ENCODE measurements around the gene AGL.

Gene AGL

GRCh38 chr1:99860703-99861102 lies 10.5 kb downstream of the AGL start:
- H3K4me1 ChIP-seq (ENCODE audit: low read length): no peaks in the 10 kb centered on the region
- TF ChIP-seq EZH2phosphoT487 (IDR thresholded peaks at IDR 0.05; ENCODE audit: low read length) (no peak), EZH2 (optimal IDR thresholded peaks at IDR 0.05; ENCODE audit: low read depth, low read length) (no peak), CTCF (IDR thresholded peaks at IDR 0.05; ENCODE audit: low read length) (no peak)
- no peak overlapping the region for H3K4me3 ChIP-seq (ENCODE audit: low read length)
- no peak for DNase-seq
- H3K9ac ChIP-seq (ENCODE audit: low read length): no peak overlapping the region
- no peaks in the 10 kb centered on the region for H3K27me3 ChIP-seq (replicated peaks; ENCODE audit: insufficient read depth, low read length)
- H2AFZ ChIP-seq (ENCODE audit: low read length): no peak overlapping the region
- no peaks in the 10 kb centered on the region for H4K20me1 ChIP-seq (ENCODE audit: insufficient read depth, low read length)
- H3K9me2 ChIP-seq (replicated peaks; ENCODE audit: insufficient read depth, low read length): no peaks in the 10 kb centered on the region
- H3K9me3 ChIP-seq (replicated peaks; ENCODE audit: insufficient read depth, low read length): no peaks in the 10 kb centered on the region
- H3F3A ChIP-seq (ENCODE audit: insufficient read depth, low read length): no peaks in the 10 kb centered on the region
- H3K36me3 ChIP-seq (replicated peaks; ENCODE audit: insufficient read depth, low read length): no peaks in the 10 kb centered on the region
- H3K4me2 ChIP-seq (ENCODE audit: low read depth, low read length): no peak overlapping the region
- H3K27ac ChIP-seq (ENCODE audit: low read length): no peak overlapping the region
- no peaks in the 10 kb centered on the region for H3K79me2 ChIP-seq (ENCODE audit: low read length)

- H3F3A ChIP-seq (ENCODE audit: insufficient read depth, low read length): no peaks in the 10 kb centered on the region
- no peaks in the 10 kb centered on the region for H3K9me3 ChIP-seq (replicated peaks; ENCODE audit: insufficient read depth, low read length)
- H3K9me2 ChIP-seq (replicated peaks; ENCODE audit: insufficient read depth, low read length): no peaks in the 10 kb centered on the region
- no peaks in the 10 kb centered on the region for H3K4me1 ChIP-seq (ENCODE audit: low read length)
- DNase-seq: no peak
- no peak for TF ChIP-seq EZH2phosphoT487 (IDR thresholded peaks at IDR 0.05; ENCODE audit: low read length)
- TF ChIP-seq CTCF (IDR thresholded peaks at IDR 0.05; ENCODE audit: low read length): no peak
- TF ChIP-seq EZH2 (optimal IDR thresholded peaks at IDR 0.05; ENCODE audit: low read depth, low read length): no peak
- no peaks in the 10 kb centered on the region for H3K36me3 ChIP-seq (replicated peaks; ENCODE audit: insufficient read depth, low read length)
- no peaks in the 10 kb centered on the region for H4K20me1 ChIP-seq (ENCODE audit: insufficient read depth, low read length)
- no peak overlapping the region for H2AFZ ChIP-seq (ENCODE audit: low read length)
- H3K4me2 ChIP-seq (ENCODE audit: low read depth, low read length): no peak overlapping the region
- H3K27ac ChIP-seq (ENCODE audit: low read length): no peak overlapping the region
- no peak overlapping the region for H3K9ac ChIP-seq (ENCODE audit: low read length)
- H3K27me3 ChIP-seq (replicated peaks; ENCODE audit: insufficient read depth, low read length): no peaks in the 10 kb centered on the region
- no peak overlapping the region for H3K4me3 ChIP-seq (ENCODE audit: low read length)
- no peaks in the 10 kb centered on the region for H3K79me2 ChIP-seq (ENCODE audit: low read length)
Observed at GRCh38 chr1:99867682-99868081, 17.5 kb downstream of the AGL start.

GRCh38 chr1:99869304-99869703 lies 19.1 kb downstream of the AGL start:
- no peak overlapping the region for H2AFZ ChIP-seq (ENCODE audit: low read length)
- no peaks in the 10 kb centered on the region for H3K36me3 ChIP-seq (replicated peaks; ENCODE audit: insufficient read depth, low read length)
- no peaks in the 10 kb centered on the region for H3K27me3 ChIP-seq (replicated peaks; ENCODE audit: insufficient read depth, low read length)
- H3K27ac ChIP-seq (ENCODE audit: low read length): no peak overlapping the region
- no peaks in the 10 kb centered on the region for H4K20me1 ChIP-seq (ENCODE audit: insufficient read depth, low read length)
- no peak overlapping the region for H3K9ac ChIP-seq (ENCODE audit: low read length)
- no peak overlapping the region for H3K4me3 ChIP-seq (ENCODE audit: low read length)
- no peaks in the 10 kb centered on the region for H3K79me2 ChIP-seq (ENCODE audit: low read length)
- no peak for DNase-seq
- H3K9me3 ChIP-seq (replicated peaks; ENCODE audit: insufficient read depth, low read length): no peaks in the 10 kb centered on the region
- no peaks in the 10 kb centered on the region for H3F3A ChIP-seq (ENCODE audit: insufficient read depth, low read length)
- no peak overlapping the region for H3K4me2 ChIP-seq (ENCODE audit: low read depth, low read length)
- no peaks in the 10 kb centered on the region for H3K9me2 ChIP-seq (replicated peaks; ENCODE audit: insufficient read depth, low read length)
- no peak for TF ChIP-seq CTCF (IDR thresholded peaks at IDR 0.05; ENCODE audit: low read length)
- no peaks in the 10 kb centered on the region for H3K4me1 ChIP-seq (ENCODE audit: low read length)

- no peaks in the 10 kb centered on the region for H3K4me1 ChIP-seq (ENCODE audit: low read length)
- no peak overlapping the region for H3K9ac ChIP-seq (ENCODE audit: low read length)
- no peak for DNase-seq
- no peaks in the 10 kb centered on the region for H3K9me2 ChIP-seq (replicated peaks; ENCODE audit: insufficient read depth, low read length)
- H2AFZ ChIP-seq (ENCODE audit: low read length): no peak overlapping the region
- no peaks in the 10 kb centered on the region for H3F3A ChIP-seq (ENCODE audit: insufficient read depth, low read length)
- H3K9me3 ChIP-seq (replicated peaks; ENCODE audit: insufficient read depth, low read length): no peaks in the 10 kb centered on the region
- H3K4me2 ChIP-seq (ENCODE audit: low read depth, low read length): no peak overlapping the region
- H4K20me1 ChIP-seq (ENCODE audit: insufficient read depth, low read length): no peaks in the 10 kb centered on the region
- H3K36me3 ChIP-seq (replicated peaks; ENCODE audit: insufficient read depth, low read length): no peaks in the 10 kb centered on the region
- no peaks in the 10 kb centered on the region for H3K79me2 ChIP-seq (ENCODE audit: low read length)
- TF ChIP-seq EZH2phosphoT487 (IDR thresholded peaks at IDR 0.05; ENCODE audit: low read length): no peak
- TF ChIP-seq CTCF (IDR thresholded peaks at IDR 0.05; ENCODE audit: low read length): no peak
- no peak for TF ChIP-seq EZH2 (optimal IDR thresholded peaks at IDR 0.05; ENCODE audit: low read depth, low read length)
- H3K4me3 ChIP-seq (ENCODE audit: low read length): no peak overlapping the region
- no peak overlapping the region for H3K27ac ChIP-seq (ENCODE audit: low read length)
- H3K27me3 ChIP-seq (replicated peaks; ENCODE audit: insufficient read depth, low read length): no peaks in the 10 kb centered on the region
Observed at GRCh38 chr1:99869723-99870122, 19.6 kb downstream of the AGL start.
